NT2/D1 (cell line): ENCODE data around the gene DLG3.
"Not testable (repeated sequence)": the region's sequence is repeated elsewhere in the genome, so short reads cannot be mapped to it uniquely, and the experiment has no call there.

ENCODE experiments used
- DNase-seq: peaks from one replicate; pipeline ENCODE4 v3.0.0-alpha.2; 2011; ENCODE audit warnings: low read depth, low spot score
- H3K27me3 ChIP-seq: 2 replicates; pipeline ENCODE4 v1.6.0; 2011; ENCODE audit warnings: mild to moderate bottlenecking; ENCODE audit not compliant: insufficient read length, insufficient read depth
- H3K36me3 ChIP-seq: 2 replicates; pipeline ENCODE4 v1.6.1; 2011; ENCODE audit warnings: mild to moderate bottlenecking, low read length, mixed read lengths; ENCODE audit not compliant: insufficient read depth, insufficient read length
- H3K4me1 ChIP-seq: 2 replicates; pipeline ENCODE4 v1.5.1; 2011; ENCODE audit not compliant: insufficient read depth, insufficient read length
- H3K4me3 ChIP-seq: 2 replicates; pipeline ENCODE4 v1.5.1; 2011; ENCODE audit warnings: low read depth; ENCODE audit not compliant: insufficient read length
- H3K9ac ChIP-seq: 2 replicates; pipeline ENCODE4 v1.6.0; 2011; ENCODE audit warnings: low read depth; ENCODE audit not compliant: insufficient read length
- H3K9me3 ChIP-seq: 2 replicates; pipeline ENCODE4 v1.5.1; 2011; ENCODE audit warnings: mild to moderate bottlenecking, low read length; ENCODE audit not compliant: insufficient read depth
- SUZ12 ChIP-seq: IDR thresholded peaks from 2 replicates; pipeline ENCODE4 v1.6.1; 2011; ENCODE audit not compliant: insufficient read length, insufficient read depth; ENCODE audit errors: extremely low read depth
- YY1 ChIP-seq: IDR thresholded peaks from 2 replicates; pipeline ENCODE4 v1.6.1; 2011; ENCODE audit not compliant: insufficient read length, insufficient read depth
- ZNF274 ChIP-seq: IDR thresholded peaks from 2 replicates; pipeline ENCODE4 v1.6.1; 2011; ENCODE audit warnings: mild to moderate bottlenecking, low read depth, low read length

The DLG3 gene

DNA sequence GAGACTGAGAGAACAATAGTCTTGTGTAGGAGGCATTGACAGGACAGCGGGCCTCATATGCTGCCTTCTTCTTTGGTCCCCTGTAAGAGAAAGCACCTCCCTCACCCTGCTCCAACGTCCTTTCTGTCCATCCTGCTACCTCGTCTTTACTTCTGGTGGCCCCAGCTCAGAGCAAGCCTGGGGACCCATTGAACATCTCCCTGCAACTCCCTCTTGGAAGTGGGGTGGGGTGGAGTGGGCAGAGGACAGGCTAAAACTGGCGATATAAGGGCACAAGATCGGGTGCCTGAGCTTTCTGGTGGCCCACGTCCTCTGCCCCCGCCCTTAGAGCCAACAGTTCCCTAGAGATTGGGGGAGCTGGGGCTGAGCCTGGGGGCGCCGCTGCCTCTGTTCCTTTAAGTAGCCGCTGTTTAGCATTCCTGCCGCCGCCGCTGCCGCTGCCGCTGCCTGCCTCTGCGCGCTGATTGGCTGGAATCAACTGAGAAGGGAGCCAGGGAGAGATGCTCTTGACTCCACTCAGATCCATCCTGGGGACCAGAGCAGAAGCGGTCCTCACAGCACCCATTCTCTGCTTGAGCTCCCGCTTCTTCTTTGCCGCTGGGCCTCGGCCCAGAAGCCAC lies at the start of gene DLG3:
Gene DLG3 (plus strand): TSS at position 510 of the 620 bp plus-strand sequence. CDS start 367 bp downstream, outside the sequence.
- peaks cover 2% of the 10 kb centered on the region for H3K4me1 ChIP-seq
- H3K4me3 ChIP-seq: peak within 1 kb of the TSS; percentile 15
- peaks cover 50% of the 10 kb centered on the region for H3K27me3 ChIP-seq
- H3K9me3 ChIP-seq: no peaks in the 10 kb centered on the region
- TF ChIP-seq SUZ12: no peak
- TF ChIP-seq ZNF274: no peak
- no peak for TF ChIP-seq YY1
- no peak within 1 kb of the TSS for H3K9ac ChIP-seq
- no peak for DNase-seq
- no peaks in the 10 kb centered on the region for H3K36me3 ChIP-seq

DNA sequence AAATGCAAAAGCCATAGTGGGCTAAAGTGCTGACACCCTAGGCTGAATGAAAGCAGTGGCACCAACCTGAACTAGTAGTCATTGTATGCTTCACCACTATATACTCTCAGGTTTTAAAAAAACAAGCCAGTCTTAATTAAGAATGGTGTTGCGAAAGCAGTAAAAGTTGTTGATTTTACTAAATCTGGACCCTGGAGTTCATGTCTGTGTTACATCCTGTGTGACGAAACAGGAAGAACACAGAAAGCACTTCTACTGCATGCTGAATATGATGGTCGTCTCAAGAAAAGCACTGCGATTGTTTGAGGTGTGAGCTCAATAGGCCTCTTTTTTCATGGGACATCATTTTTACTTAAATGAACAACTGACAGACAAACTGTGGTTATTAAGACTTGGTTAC lies 45.7 kb upstream of the DLG3 start:
- no peaks in the 10 kb centered on the region for H3K4me1 ChIP-seq
- TF ChIP-seq YY1 (no peak), SUZ12 (no peak), ZNF274 (no peak)
- no peak overlapping the region for H3K9ac ChIP-seq
- H3K36me3 ChIP-seq: peaks cover 41% of the 10 kb centered on the region
- DNase-seq: no peak
- no peaks in the 10 kb centered on the region for H3K27me3 ChIP-seq
- no peak overlapping the region for H3K4me3 ChIP-seq
- H3K9me3 ChIP-seq: no peaks in the 10 kb centered on the region

DNA sequence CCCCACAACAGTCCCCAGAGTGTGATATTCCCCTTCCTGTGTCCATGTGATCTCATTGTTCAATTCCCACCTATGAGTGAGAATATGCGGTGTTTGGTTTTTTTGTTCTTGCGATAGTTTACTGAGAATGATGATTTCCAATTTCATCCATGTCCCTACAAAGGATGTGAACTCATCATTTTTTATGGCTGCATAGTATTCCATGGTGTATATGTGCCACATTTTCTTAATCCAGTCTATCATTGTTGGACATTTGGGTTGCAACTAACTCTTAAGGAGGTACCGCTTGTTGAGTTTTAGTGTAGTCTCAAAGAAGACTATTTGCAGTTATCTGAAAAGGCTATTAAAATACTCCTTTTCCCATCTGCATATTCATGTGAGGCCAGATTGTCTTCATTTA lies 44.5 kb upstream of the DLG3 start:
- peaks cover 54% of the 10 kb centered on the region for H3K36me3 ChIP-seq
- not testable (repeated sequence) for H3K9me3 ChIP-seq, H3K9ac ChIP-seq, H3K4me3 ChIP-seq, H3K4me1 ChIP-seq, DNase-seq, H3K27me3 ChIP-seq

DNA sequence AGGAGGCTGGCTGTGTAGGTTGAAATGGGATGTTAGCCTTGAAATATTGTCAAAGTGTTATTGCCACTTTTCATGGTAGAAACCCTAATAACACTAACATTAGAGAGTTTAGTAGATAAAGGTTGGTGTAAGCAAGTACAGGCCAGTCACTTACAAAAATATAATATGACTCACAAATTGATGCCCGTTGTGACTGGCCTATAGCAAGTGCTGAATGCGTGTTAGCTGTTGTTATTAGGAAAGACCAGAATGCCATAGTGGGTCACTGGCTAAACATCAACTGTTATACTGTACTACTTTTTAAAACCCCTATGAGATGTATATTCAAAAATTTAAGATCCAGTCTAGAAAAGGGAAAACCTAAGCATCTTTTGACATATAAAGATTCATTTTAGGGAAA lies 41.9 kb upstream of the DLG3 start:
- no peak for DNase-seq
- Histone ChIP-seq H3K4me1 (no peaks in the 10 kb centered on the region), H3K9ac (no peak overlapping the region), H3K27me3 (no peaks in the 10 kb centered on the region), H3K9me3 (no peaks in the 10 kb centered on the region), H3K4me3 (no peak overlapping the region), H3K36me3 (peaks cover 63% of the 10 kb centered on the region)
- TF ChIP-seq SUZ12 (no peak), ZNF274 (no peak), YY1 (no peak)

DNA sequence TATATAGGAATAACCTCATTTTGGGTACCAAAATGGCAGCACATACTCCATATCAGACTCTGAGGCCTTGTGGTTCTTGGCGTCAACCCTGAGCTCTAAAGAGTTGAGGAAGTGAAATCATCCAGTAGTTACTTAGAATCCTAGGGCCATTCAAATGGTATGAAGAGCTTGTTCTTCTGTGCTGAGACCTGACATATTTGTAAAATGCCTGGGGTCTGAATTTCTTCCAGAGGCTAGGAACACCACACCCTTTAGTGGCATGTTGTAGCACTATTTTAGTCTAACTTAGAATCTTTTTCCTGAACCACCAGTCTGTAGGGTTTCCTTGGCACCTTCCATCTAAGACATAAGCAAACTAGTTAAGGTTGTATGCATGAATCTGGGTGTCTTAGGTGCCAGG lies 39.6 kb upstream of the DLG3 start:
- Histone ChIP-seq H3K4me3 (no peak overlapping the region), H3K4me1 (no peaks in the 10 kb centered on the region), H3K27me3 (no peaks in the 10 kb centered on the region), H3K9me3 (no peaks in the 10 kb centered on the region), H3K36me3 (peaks cover 67% of the 10 kb centered on the region), H3K9ac (no peak overlapping the region)
- no peak for TF ChIP-seq SUZ12
- TF ChIP-seq ZNF274: no peak
- no peak for TF ChIP-seq YY1
- DNase-seq: no peak

DNA sequence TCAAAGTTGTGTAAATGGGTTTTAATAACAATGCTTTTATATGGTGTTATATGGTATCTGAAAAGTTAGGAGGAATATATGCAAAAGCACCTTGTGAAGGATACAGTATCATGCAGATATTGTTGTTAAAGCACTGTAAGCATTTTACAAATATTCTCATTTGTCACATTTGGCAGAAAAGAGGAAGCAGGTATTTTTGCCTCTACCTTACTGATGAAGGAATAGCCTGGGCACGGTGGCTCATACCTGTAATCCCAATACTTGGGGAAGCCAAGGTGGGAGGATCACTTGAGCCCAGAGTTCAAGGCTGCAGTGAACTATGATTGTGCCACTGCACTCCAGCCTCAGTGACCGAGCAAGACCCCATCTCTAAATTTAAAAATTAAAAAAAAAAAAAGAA lies 33.7 kb upstream of the DLG3 start:
- Histone ChIP-seq H3K36me3 (peaks cover 43% of the 10 kb centered on the region), H3K9ac (no peak overlapping the region), H3K4me3 (no peak overlapping the region), H3K9me3 (no peaks in the 10 kb centered on the region), H3K4me1 (no peaks in the 10 kb centered on the region), H3K27me3 (no peaks in the 10 kb centered on the region)
- no peak for DNase-seq
- TF ChIP-seq SUZ12 (no peak), ZNF274 (no peak), YY1 (no peak)

DNA sequence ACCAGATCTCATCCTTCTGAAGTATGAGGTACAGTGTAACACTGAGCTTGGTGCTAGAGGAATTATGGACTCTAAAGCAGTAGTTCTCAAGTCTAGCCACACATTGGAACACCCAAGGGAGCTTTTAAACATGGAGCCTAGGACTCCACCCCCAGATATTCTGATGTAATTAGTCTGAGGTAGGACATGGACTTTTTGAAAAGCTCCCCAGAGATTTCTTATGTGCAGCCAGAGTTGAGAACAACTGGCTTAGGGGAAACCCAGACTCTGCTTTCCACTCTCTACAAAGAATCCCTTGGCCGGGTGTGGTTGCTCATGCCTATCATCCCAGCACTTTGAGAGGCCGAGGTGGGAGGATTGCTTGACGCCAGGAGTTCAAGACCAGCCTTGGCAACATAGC lies 33.2 kb upstream of the DLG3 start:
- H3K4me3 ChIP-seq: no peak overlapping the region
- no peaks in the 10 kb centered on the region for H3K9me3 ChIP-seq
- no peaks in the 10 kb centered on the region for H3K27me3 ChIP-seq
- peaks cover 38% of the 10 kb centered on the region for H3K36me3 ChIP-seq
- no peak overlapping the region for H3K9ac ChIP-seq
- DNase-seq: no peak
- TF ChIP-seq YY1: no peak
- TF ChIP-seq SUZ12: no peak
- TF ChIP-seq ZNF274: no peak
- no peaks in the 10 kb centered on the region for H3K4me1 ChIP-seq

DNA sequence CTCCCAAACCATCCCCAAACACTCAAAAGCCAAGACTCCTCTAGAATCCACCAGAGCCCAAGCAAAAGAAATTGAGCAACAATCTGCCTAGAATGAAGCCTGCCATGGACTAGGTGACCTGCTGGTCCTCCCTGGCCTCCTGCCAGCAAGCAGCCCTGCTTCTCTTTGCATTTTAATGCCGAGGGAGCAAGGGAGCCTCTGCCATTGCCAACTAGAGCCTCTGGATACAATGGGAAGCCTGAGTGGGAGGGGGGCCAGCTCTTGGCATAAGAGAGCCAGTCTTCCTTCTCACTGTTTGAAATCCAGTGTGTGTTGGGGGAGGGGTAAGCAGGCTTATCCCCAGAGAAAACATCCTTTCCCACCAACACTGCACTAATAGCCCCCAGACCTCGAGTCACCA lies 23.0 kb upstream of the DLG3 start:
- H3K4me3 ChIP-seq: no peak overlapping the region
- H3K27me3 ChIP-seq: no peaks in the 10 kb centered on the region
- H3K9ac ChIP-seq: no peak overlapping the region
- H3K9me3 ChIP-seq: no peaks in the 10 kb centered on the region
- TF ChIP-seq SUZ12: no peak
- no peak for TF ChIP-seq ZNF274
- no peak for TF ChIP-seq YY1
- H3K4me1 ChIP-seq: peaks cover 16% of the 10 kb centered on the region
- peaks cover 34% of the 10 kb centered on the region for H3K36me3 ChIP-seq
- peak; percentile 83 for DNase-seq
